Stimulated activated CD4-positive, alpha-beta T cell treated with anti-CD3 and anti-CD28 coated beads, Interleukin-2, amount 100 ng/mL, for 24 hours (primary cell): ENCODE measurements around the gene HSPBP1.
A peak's percentile ranks its signal among the peaks of the same experiment; 100 is the strongest.

Source experiments
- DNase-seq, 2 donors: peaks; one replicate each; pipeline ENCODE4 v3.0.0-alpha.2; 2020

Gene HSPBP1

DNA sequence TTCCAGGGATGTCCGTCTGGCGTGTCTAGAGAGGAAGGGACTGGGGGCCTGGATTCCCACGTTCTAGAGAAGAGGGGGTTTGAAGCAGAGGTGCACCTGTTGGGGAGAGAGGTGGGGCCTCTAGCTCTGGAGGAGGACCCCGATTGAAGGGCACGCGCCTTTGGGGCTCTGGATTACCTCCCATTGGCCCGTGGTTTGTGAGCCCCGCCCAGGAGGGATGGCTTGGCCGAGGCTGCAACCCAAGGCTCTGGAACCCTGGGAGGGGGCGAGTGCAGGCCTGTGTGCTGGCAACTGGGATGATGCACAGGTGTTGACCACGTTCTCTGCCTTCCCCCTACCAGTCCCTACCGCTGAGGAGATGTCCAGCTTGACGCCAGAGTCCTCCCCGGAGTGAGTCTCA, 25.1 kb upstream of the HSPBP1 start:
- DNase-seq, result no peak

DNA sequence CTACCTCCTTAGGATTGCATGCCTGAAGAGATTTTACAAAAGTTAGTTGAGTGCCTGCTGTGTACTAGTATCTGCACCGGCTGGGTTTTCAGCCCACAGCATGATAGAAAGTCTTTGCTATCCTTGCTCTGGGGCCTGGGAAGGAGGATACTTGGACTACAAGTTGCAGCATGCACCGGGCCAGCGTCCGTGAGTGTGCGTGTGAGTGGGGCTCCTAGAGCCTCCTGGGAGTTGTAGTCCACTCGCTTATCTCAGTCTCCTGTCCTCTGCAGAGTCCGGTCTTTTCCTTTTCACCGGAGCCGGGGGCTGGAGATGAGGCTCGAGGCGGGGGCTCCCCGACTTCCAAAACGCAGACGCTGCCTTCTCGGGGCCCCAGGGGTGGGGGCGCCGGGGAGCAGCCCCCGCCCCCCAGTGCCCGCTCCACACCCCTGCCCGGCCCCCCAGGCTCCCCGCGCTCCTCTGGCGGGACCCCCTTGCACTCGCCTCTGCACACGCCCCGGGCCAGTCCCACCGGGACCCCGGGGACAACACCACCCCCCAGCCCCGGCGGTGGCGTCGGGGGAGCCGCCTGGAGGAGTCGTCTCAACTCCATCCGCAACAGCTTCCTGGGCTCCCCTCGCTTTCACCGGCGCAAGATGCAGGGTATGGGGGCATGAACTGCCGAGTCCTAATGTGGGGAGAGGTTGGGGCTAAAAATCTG, 24.5 kb upstream of the HSPBP1 start:
- DNase-seq, result peak in 1 of 2 donors; percentile 45

DNA sequence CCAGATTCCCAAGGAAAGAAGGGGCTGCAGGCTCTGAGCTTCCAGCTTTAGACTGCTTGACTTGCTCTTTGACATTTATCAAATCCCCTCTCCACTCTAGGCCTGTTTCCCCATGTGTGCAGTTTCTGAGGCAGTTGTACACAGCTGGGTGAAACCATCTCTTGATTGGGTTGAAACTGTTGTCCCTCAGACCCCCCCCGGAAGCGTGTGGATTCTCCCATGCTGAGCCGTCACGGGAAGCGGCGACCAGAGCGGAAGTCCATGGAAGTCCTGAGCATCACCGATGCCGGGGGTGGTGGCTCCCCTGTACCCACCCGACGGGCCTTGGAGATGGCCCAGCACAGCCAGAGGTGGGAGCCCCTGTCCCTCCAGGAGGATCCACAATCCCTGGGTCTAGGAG, 23.6 kb upstream of the HSPBP1 start:
- no peak for DNase-seq

DNA sequence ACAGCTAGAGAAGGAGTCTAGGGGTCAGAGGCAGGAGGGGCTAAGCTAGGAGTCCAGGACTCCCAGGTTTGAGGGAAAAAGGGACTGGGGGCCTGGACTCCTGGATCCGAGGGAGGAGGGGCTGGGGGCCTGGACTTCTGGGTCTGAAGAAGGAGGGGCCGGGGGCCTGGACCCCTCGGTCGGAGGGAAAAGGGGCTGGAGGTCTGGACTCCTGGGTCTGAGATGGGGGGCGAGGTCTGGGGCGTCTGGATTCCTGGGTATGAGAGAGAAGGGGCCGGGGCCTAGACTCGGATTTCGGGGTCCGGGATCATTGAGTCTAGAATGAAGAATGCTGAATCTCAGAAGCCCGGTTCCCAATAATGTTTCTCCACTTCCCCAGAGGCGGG, 22.4 kb upstream of the HSPBP1 start:
- no peak for DNase-seq

DNA sequence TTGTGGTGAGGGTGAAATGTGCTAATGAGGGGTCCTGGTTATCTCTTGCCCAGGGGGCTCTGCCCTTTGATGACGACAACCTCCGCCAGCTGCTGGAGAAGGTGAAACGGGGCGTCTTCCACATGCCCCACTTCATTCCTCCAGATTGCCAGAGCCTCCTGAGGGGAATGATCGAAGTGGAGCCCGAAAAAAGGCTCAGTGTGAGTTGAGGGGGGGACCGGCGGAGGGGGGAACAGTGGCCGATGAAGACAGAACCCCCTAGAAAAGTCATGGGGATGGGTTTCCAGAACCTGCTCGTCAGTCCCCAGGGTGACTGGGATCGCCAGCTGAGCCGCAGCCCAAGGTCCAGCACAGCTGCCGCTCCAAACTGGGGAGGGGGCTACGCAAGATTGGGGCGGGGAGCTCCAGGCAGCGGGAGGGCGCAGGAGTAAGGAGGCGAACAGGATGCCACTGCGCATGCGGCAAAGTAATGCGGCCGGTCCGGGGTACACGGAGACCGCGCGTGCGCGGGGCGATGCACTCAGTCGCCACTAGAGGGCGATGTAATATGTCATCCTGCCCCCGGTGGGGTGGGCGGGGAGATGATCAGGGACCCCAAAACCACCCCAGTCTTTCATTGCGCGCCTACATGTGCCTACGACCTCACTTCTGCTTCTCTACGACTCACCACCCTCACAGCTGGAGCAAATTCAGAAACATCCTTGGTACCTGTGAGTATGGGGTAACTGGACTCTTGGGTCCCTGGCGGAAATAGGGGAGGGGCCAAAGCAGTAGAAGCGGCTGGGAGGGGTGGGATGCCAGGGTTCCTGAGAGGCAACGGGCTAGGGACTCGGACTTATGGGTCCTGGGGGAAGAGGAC, 21.8 kb upstream of the HSPBP1 start:
- DNase-seq, result peak; percentile 98 to 99

DNA sequence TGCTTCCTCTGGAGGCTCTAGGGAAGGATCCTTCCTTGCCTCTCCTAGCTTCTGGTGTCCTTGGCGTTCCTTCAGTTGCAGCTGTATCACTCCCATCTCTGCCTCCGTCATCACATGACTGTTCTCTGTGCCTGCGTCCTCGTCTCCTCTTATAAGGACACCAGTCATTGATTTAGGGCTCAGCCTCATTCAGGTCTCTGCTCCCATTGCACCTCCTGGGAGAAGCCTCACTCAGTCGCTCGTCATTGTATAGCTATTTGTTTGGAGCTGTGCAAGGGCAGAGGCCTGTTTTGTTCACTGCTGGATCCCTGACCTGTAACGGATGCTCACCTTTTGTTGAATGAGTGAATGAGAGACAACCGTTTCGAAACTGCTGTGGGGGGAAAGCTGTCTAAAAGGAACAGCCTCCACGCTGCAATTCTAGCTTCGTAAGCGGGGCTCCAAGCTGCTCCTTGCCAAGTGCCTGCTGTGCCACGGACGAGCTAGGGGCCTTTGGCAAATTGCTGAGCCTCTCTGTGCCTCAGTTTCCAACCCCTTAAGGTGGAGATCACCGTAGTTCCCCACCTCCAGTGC, 21.1 kb upstream of the HSPBP1 start:
- DNase-seq, result no peak

DNA sequence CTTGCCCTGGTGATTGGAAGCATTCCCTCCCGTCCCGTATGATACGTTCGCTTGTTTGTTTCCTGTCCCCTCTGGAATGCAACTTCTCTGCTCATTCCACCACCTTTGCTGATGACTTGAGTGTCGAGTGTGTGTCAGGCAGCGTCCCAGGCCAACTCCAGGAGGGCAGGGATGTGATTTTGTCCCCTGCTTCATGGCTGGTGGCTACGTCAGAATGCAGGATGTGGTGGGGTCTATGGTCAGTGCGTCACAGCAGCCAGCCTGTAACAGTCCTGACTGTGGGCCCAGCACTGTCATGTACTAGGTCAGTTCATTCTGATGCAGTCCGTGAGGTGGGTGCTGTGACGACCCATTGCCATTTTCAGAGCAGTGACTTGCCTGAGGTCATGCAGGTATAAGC, 20.1 kb upstream of the HSPBP1 start:
- no peak for DNase-seq

DNA sequence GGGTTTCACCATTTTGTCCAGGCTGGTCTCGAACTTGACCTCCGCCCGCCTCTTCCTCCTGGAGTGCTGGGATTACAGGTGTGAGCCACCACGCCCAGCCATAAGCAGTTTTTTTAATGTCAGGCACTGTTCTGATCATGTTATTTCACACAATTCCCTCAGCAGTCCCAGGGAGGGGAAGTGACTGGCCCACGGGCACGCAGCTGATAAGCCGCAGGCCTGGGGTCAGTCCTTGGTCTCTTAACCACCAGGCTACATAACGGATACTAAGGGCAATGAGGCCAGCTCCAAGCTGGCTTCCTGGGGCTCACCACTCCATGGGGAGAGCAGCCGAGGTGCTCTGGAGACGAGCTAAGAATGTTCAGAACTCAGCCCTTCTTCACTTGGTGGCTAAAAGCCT, 17.4 kb upstream of the HSPBP1 start:
- DNase-seq, result no peak

DNA sequence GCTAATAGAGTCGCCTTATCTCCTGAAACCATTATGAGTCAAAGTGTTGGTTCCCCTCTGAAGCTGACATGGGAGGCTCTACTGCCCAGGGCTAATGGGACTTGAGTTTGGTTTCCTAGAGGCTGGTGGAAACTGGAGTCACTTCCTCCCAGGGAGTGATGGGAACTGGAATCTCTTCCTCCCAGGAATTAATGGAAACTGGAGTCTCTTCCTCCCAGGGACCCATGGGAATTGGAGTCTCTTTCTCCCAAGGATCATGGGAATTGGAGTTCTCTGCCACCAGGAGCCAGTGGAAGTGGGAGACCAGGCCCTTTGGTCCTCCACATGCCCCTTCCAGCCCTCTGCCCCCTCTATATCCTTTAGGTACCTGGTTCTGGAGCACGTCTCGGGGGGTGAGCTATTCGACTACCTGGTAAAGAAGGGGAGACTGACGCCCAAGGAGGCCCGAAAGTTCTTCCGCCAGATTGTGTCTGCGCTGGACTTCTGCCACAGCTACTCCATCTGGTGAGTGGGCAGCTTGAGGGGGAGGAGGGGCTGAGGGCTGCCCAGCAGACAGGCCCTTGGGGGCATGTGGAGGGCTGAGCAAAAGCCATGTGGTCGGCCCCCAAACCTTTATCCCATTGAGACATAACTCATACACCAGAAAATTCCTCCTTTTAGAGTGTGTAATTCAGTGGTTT, 9.3 kb upstream of the HSPBP1 start:
- DNase-seq, result no peak

DNA sequence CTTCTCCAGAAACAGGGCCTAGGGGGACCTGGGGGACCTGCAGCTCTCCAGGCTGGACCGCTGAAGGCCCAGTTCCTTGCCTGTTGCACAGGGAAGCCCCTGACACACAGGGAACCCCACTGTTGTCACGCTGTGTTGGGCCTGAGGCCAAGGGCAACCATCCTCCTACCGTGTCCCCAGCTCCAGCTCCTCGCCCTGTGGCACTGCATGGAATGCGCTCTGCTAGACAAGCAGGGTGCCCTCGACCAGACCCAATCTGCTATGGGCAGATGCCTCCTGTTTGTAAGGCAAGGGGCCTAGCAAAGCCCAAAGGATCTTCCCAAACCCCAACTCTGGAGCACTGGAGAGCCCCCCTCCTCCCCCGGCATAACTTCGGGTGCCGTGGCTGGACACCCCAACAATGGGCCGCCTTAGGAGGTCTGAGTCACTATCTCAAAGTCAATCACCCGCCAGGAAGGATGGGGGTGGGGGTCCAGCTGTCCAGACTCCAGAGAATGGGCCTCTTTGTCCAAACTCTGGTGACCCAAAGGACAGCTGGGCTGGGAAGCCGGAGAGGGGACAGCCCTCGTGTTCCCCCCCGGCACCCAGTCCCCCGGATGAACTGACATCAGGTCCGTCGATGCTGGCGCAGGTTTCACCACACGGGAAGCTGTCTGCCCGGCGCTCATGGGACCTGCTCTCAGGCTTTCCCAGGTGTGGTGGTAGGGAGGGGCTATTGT, 7.6 kb upstream of the HSPBP1 start:
- DNase-seq, result no peak

DNA sequence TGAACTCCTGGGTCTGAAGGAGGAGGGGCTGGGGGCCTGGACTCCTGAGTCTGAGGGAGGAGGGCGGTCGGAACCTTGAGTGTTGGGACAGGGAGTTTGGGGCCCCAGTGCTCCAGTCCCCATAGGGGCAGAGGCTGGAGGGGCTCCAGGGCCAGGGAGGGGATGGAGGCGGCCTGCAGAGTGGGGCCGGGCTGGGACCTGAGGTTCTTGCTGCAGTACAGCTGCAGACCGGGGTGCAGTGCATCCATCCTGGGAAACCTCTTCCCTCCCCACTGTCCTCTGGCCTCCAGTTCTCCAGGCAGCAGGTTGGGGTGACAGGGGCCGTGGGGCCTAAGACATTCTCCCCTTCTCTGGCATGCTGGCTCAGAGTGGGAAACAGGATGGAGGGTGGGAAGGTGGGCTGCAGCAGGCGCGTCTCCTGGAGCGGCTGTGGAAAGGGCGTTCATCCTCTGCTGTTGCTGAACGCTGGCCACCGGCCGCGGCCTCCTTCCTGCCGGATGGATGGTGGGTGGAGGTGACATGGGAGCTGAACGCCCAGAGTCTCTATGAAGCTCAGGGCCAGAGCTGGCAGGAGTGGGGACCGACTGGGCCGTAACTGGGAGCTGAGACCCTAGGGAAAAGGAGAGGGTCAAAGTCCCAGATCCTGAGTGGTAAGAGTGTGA, 5.5 kb upstream of the HSPBP1 start:
- DNase-seq, result no peak

DNA sequence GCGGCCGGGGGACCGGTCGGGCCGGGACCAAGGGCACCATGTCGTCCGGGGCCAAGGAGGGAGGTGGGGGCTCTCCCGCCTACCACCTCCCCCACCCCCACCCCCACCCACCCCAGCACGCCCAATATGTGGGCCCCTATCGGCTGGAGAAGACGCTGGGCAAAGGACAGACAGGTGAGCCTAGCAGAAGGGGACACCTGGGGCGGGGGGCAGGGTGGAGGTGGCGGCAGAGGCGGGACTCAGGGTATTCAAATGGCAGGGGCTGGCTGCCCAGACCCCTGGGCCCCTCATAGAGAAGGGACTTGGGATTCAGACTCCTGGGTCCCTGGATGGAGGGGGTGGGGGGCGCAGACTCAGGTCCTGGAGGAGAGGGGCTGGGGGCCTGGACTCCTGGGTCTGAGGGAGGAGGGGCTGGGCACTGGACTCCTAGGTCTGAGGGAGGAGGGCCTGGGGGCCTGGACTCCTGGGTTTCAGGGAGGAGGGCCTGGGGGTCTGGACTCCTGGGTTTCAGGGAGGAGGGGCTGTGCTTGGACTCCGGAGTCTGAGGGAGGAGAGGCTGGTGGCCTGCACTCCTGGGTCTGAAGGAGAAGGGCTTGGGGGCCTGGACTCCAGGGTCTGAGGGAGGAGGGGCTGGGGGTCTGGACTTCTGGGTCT, 4.6 kb upstream of the HSPBP1 start:
- no peak for DNase-seq

DNA sequence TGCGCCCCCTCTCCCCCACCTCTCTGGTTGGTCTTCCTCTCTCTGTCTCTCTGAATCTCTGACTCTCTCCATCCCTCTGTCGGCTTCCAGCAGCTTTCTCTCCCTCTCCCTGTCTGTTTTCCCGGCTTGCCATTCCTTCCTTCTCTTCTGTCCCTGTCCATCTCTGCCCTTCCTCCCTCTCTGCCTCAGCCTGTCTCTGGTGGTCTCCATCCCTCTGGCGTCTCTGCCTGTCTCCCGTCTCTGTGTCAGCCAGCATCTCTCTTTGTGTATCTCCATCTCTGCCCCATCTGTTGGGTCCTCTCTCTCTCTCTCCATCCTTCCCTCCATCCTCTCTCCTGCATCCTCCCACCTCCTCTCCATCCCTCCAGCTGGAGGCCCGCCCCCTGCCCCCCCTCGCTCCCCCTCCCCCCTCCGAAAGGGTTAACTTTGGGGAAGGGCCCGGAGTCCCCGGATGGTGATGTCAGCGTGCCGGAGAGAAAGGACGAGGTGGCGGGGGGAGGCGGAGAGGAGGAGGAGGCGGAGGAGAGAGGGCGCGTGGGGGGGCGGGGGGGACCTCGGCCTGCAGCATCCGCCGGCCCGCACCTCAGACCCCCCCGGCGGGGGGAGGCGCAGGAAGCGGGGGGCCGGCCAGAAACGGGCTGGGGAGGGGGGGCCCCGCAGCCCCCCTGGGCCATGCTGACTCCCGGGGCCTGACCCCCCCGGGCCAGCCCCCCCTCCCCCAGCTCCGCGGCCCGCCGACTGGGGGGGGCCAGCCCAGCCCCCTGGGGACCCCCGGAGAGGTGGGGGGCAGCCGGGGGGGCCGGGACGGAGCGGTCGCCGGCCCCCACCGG, 3.9 kb upstream of the HSPBP1 start, which contains the start of gene BRSK1:
Gene BRSK1 (plus strand): TSS at position 450 of the 830 bp plus-strand sequence. CDS start 446 bp downstream, outside the sequence.
- DNase-seq, result peak; percentile 47 to 53

DNA sequence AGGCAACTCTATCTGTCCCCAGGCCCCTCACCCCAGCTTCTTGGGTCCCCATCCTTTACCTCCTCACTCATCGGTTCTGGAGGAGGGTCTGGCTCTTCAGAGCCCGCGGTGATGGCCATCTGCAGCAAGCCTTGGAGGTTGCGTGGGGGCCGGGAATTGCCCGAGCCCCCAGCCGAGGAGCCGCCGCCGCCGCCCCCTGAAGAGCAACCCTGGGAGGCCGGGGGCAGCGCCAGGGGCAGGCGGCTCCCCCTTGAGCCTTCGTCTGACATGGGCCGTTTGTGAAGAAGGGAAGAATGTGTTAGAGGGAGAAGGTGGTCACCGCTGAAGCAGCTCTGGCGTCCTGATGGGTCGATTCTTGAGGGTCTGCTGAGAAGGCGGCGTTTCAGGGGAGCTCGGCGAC, 570 bp downstream of the HSPBP1 start:
- no peak for DNase-seq

DNA sequence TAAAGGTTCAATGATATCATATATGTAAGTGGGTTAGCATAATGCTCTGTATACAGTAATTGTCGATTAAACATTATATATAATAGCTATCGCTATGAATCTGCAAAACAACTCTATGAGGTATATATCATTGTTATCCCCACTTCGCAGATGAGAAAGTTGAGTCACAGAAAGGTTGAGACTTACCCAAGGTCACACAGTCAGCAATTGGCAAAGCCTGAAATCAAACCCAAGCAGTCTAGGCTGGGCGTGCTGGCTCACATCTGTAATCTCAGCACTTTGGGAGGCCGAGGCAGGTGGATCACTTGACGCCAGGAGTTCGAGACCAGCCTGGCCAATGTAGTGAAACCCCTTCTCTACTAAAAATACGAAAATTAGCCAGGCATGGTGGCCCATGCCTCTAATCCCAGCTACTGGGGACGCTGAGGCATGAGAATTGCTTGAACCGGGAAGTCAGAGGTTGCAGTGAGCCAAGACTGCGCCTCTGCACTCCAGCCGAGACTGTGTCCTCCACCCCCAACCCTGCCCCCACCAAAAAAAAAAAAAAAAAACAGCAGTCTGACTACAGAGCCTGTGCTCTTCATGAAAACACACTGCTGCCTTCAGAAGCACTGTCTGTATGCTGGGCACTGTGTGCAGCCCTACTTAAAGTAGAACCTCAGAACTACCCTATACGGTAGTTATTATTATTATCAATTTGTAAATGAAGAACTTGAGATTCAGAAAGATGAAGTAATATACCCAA, 1.3 kb downstream of the HSPBP1 start:
- DNase-seq, result no peak

DNA sequence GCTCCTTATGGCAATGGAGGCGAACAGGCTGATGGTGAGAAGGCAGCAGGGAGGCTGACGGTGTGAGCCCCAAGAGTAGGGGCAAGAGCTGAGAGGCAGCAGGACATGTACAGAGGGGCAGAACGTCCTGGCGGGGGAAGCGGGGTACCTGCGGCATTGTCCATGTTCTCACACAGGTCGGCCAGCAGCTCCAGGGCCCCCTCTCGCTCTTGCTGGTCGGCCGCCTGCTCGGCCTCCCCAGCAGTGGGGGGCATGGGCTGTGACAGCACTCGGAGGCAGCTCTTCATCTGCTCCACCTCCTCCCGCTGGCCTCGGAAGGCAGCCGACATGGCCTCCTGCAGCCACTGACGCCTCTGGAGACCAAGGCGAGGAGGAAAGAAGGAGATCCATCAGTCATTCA, 2.4 kb downstream of the HSPBP1 start:
- no peak for DNase-seq

DNA sequence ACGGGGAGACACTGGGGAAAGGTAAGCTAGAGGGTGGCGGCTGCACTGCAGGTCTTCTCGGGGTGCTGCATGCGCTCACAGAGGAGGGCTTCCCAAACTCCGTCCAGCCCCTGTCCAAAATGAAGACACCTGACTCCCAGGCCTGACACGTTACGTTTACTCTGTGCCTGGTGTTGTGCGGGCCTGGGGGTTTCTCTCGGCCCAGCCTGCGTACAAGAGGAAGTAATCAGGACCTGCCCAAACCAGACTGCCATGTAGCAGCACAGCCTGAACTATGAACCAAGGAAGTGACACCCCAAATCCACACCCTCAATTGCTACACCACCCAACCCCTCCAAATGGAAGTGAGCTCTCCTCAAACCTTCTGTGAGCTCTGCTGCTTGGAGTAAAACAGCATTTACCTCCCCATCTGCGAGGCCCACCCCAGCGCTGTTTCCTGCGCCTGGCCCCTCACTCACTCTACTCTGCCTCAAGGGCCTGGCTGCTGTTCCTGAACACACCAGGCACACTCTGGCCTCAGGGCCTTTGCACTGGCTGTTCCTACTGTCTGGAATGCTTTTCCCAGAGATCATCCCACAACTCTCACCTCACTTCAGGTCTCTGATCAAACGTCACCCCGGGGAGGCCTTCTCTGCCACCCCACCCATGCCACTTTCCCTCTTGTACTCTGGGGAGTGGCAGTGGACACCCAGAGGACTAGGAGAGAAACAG, 3.0 kb downstream of the HSPBP1 start:
- no peak for DNase-seq

DNA sequence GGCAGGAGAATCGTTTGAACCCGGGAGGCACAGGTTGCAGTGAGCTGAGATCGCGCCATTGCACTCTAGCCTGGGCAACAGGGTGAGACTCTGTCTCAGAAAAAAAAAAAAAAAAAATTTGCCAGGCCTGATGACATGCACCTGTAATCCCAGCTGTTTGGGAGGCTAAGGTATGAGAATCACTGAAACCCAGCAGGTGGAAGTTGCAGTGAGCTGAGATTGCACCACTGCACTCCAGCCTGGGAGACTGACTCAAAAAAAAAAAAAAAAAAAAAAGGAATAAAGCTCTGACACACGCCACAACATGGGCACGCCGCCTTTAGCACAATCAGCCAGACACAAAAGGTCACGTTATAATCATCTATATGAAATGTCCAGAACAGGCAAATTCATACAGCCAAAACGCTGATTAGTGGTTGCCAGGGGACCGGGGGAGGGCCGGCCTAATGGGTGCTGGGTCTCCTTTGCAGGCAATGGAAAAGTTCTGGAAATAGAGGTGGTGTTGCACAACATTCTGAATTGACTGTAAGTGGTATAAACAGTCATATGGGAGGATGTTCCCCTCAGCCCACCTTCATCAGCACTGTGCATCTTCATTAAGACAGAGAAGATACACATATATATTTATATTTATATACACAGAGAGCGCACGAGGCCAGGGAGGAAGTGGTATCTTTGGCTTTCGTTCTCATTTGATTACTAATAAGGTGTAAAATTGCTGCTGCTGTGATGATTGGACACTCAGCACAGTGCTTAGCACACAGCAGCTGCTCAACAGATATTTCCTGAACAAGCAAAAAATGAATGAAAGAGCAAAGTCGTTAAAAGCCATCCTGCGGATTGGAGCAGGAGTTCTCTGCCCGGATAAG, 3.8 kb downstream of the HSPBP1 start:
- no peak for DNase-seq
